Activated CD4-positive, alpha-beta T cell treated with anti-CD3 and anti-CD28 coated beads, Interleukin-2, Interleukin-6, amounts not matched to agents 100 ng/mL and 50 ng/mL, durations not matched to agents 16 hours and 8 hours (primary cell): ENCODE measurements around the gene PRSS16.
"Not testable (repeated sequence)": the region's sequence is repeated elsewhere in the genome, so short reads cannot be mapped to it uniquely, and the experiment has no call there.

Experiments
- DNase-seq: peaks from one replicate; pipeline ENCODE4 v3.0.0-alpha.2; 2020

Gene PRSS16

GRCh38 chr6:27247133-27247836, at the start of gene PRSS16:
PRSS16 (plus strand) TSS chr6:27247701; CDS start chr6:27247738, 37 bp downstream.
- DNase-seq, result no peak

- DNase-seq, result peak; percentile 71
Observed at GRCh38 chr6:27205375-27206278, 41.9 kb upstream of the PRSS16 start.

GRCh38 chr6:27206806-27207205, 40.7 kb upstream of the PRSS16 start:
- no peak for DNase-seq

- no peak for DNase-seq
Observed at GRCh38 chr6:27208042-27208441, 39.5 kb upstream of the PRSS16 start.

- no peak for DNase-seq
Observed at GRCh38 chr6:27209196-27209595, 38.3 kb upstream of the PRSS16 start.

- peak; percentile 56 for DNase-seq
Observed at GRCh38 chr6:27209659-27210269, 37.7 kb upstream of the PRSS16 start.

- DNase-seq, result peak; percentile 36
Observed at GRCh38 chr6:27213091-27213517, 34.4 kb upstream of the PRSS16 start.

GRCh38 chr6:27213544-27214125, 33.9 kb upstream of the PRSS16 start:
- DNase-seq, result peak; percentile 75

- peak; percentile 33 for DNase-seq
Observed at GRCh38 chr6:27214126-27214601, 33.3 kb upstream of the PRSS16 start.

- no peak for DNase-seq
Observed at GRCh38 chr6:27216874-27217273, 30.6 kb upstream of the PRSS16 start.

GRCh38 chr6:27222971-27223370, 24.5 kb upstream of the PRSS16 start:
- not testable (repeated sequence) for DNase-seq

GRCh38 chr6:27224729-27225128, 22.8 kb upstream of the PRSS16 start:
- DNase-seq, result no peak

GRCh38 chr6:27228963-27229477, 18.5 kb upstream of the PRSS16 start:
- DNase-seq, result no peak

- no peak for DNase-seq
Observed at GRCh38 chr6:27230758-27231111, 16.8 kb upstream of the PRSS16 start.

GRCh38 chr6:27234576-27234975, 12.9 kb upstream of the PRSS16 start:
- DNase-seq, result no peak

- DNase-seq, result peak; percentile 90
Observed at GRCh38 chr6:27237089-27237803, 10.3 kb upstream of the PRSS16 start.

- peak; percentile 27 for DNase-seq
Observed at GRCh38 chr6:27238010-27238983, 9.2 kb upstream of the PRSS16 start.

- DNase-seq, result no peak
Observed at GRCh38 chr6:27239258-27239657, 8.2 kb upstream of the PRSS16 start.

GRCh38 chr6:27241443-27241842, 6.1 kb upstream of the PRSS16 start:
- DNase-seq, result no peak

GRCh38 chr6:27242589-27243265, 4.8 kb upstream of the PRSS16 start:
- DNase-seq, result no peak
